ENCODE measurements around the gene EHD3.

DNA sequence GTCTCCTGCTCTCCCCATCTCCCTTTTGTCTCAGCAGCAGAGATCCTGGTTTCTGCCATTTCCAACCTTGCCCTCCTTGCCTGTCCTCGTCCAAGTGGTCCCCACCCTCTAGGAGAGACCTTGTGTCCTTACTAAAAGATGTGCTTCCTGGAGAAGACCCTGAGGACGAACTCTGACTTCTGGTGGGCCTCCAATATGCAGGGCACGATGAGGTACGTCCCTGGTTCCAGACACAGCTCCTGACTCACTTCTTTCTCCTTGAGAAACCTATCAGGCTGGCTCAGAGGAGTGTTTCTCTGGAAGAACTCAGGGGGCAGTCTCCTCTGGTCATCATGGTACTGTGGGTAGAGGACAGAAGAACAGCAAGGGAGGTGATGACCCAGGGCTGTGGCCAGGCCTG, 44.8 kb upstream of the EHD3 start:
- TF ChIP-seq, protein P1, sequence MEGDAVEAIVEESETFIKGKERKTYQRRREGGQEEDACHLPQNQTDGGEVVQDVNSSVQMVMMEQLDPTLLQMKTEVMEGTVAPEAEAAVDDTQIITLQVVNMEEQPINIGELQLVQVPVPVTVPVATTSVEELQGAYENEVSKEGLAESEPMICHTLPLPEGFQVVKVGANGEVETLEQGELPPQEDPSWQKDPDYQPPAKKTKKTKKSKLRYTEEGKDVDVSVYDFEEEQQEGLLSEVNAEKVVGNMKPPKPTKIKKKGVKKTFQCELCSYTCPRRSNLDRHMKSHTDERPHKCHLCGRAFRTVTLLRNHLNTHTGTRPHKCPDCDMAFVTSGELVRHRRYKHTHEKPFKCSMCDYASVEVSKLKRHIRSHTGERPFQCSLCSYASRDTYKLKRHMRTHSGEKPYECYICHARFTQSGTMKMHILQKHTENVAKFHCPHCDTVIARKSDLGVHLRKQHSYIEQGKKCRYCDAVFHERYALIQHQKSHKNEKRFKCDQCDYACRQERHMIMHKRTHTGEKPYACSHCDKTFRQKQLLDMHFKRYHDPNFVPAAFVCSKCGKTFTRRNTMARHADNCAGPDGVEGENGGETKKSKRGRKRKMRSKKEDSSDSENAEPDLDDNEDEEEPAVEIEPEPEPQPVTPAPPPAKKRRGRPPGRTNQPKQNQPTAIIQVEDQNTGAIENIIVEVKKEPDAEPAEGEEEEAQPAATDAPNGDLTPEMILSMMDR (IDR thresholded peaks at IDR 0.05): no peak
- no peak for TF ChIP-seq EZH2 (IDR thresholded peaks at IDR 0.05)
- TF ChIP-seq EZH2phosphoT487 (IDR thresholded peaks at IDR 0.05): no peak
